Measurements from ENCODE around the gene APLP2. TPM values are rescaled to one million over a fixed set of nuclear protein-coding genes. Genes with fewer than 3 reads are reported as not detected.

Gene APLP2
- total and polyA plus RNA-seq, 2 of the 13 experiments (the other 11 are each of a cell fraction or from before 2014, with no cell fraction given) = 315 to 594 TPM

DNA sequence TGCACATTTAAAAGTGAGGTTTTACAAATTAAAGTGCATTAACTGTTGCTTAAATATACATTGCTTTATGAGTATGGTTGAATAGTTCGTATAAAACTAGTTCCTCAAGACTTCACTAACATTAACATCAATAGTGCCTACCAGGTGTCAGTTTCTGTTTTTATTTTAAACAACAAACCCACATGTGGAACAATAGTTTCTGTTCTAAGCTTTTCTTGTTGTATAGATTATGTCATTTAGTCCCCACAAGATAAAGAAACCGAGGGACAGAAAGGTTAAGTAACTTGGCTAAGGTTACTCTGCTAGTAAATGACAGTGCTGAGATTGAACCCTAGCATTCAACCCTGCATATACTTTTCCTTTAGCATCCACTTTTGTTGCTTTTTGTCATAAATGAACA lies 48.5 kb downstream of the APLP2 start (continued):
- TF ChIP-seq ZNF816 (CRISPR knock-in tag; IDR thresholded peaks at IDR 0.05; ENCODE audit: borderline replicate concordance) (no peak), MIER2 (CRISPR knock-in tag; IDR thresholded peaks at IDR 0.05) (no peak), GMEB1 (CRISPR knock-in tag; IDR thresholded peaks at IDR 0.05; ENCODE audit: borderline replicate concordance) (no peak)
- TF ChIP-seq, protein P1, sequence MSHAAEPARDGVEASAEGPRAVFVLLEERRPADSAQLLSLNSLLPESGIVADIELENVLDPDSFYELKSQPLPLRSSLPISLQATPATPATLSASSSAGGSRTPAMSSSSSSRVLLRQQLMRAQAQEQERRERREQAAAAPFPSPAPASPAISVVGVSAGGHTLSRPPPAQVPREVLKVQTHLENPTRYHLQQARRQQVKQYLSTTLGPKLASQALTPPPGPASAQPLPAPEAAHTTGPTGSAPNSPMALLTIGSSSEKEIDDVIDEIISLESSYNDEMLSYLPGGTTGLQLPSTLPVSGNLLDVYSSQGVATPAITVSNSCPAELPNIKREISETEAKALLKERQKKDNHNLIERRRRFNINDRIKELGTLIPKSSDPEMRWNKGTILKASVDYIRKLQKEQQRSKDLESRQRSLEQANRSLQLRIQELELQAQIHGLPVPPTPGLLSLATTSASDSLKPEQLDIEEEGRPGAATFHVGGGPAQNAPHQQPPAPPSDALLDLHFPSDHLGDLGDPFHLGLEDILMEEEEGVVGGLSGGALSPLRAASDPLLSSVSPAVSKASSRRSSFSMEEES (CRISPR knock-in tag; IDR thresholded peaks at IDR 0.05) = no peak

- H3K4me1 ChIP-seq (ENCODE audit: insufficient read depth, low read length) = peaks cover 63% of the 10 kb centered on the region
- no TSS peak for BruUV-seq (replicated peaks)
- peak overlapping the region; percentile 10 for H3K27ac ChIP-seq (ENCODE audit: extremely low read length, insufficient read depth, low read length)
- peaks cover 53% of the 10 kb centered on the region for H3K79me2 ChIP-seq (ENCODE audit: insufficient read depth, low read length)
- DNase-seq (ENCODE audit: low spot score) = peak; percentile 56
- intact Hi-C loops (cut with micrococcal nuclease; ENCODE audit: unreplicated experiment) = no loop called here
- in situ Hi-C loops (cut with HindIII; ENCODE audit: extremely low pct_ligation_motif_present, low pct_unique_long_range_greater_than_20kb) = no loop called here
- peak; percentile 74 for FAIRE-seq
- ChIA-PET CTCF (ENCODE audit: low intra/inter-chr PET ratio, low total read pairs) (no interaction called here), POLR2A (interaction anchor here (0.7 to 1.0 kb wide), 2 partner anchors 48 to 116 kb away, joined by 3 to 4 read pairs; partner anchors contain the start of gene PRDM10)
- no peak overlapping the region for H3K4me3 ChIP-seq (replicated peaks in 1 of 3; ENCODE audit: insufficient read depth in 1 of 3, low read depth in 2 of 3, low read length in 3 of 3)
- ATAC-seq = peak; percentile 76
- peaks cover 11% of the 10 kb centered on the region for H4K20me1 ChIP-seq (ENCODE audit: insufficient read depth, low read length)
- H3K27me3 ChIP-seq (ENCODE audit: control insufficient read depth in 1 of 2, insufficient read depth in 2 of 2, low read length in 2 of 2) = no peaks in the 10 kb centered on the region
- no peak overlapping the region for H2AFZ ChIP-seq (ENCODE audit: low read length)
- no peak overlapping the region for H3K4me2 ChIP-seq (ENCODE audit: low read depth, low read length)
- H3K9ac ChIP-seq (ENCODE audit: insufficient read depth, low read depth, low read length) = no peak overlapping the region
- no peaks in the 10 kb centered on the region for H3K9me3 ChIP-seq (ENCODE audit: low read length)
- H3K36me3 ChIP-seq (replicated peaks in 1 of 2; ENCODE audit: control insufficient read depth in 1 of 2, insufficient read depth in 2 of 2, low read length in 2 of 2) = peaks cover 18 to 75% of the 10 kb centered on the region in 2 experiments
- WGBS (ENCODE audit: low lambda C conversion rate) = 90% methylated on average over 9 of the region's 9 CpGs
- peak; percentile 64 for TF ChIP-seq SALL1 (CRISPR knock-in tag; IDR thresholded peaks at IDR 0.05)
- TF ChIP-seq, protein P2, sequence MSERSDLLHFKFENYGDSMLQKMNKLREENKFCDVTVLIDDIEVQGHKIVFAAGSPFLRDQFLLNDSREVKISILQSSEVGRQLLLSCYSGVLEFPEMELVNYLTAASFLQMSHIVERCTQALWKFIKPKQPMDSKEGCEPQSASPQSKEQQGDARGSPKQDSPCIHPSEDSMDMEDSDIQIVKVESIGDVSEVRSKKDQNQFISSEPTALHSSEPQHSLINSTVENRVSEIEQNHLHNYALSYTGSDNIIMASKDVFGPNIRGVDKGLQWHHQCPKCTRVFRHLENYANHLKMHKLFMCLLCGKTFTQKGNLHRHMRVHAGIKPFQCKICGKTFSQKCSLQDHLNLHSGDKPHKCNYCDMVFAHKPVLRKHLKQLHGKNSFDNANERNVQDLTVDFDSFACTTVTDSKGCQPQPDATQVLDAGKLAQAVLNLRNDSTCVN (CRISPR knock-in tag; IDR thresholded peaks at IDR 0.05; ENCODE audit: borderline replicate concordance) = peak; percentile 71; the same call in 1 of the 2 replicates
- TF ChIP-seq BRCA1 (CRISPR knock-in tag; IDR thresholded peaks at IDR 0.05) = no peak
- peak; percentile 49; the same call in 1 of the 2 replicates for TF ChIP-seq SAP130 (CRISPR knock-in tag; IDR thresholded peaks at IDR 0.05; ENCODE audit: low read depth)
- peak; percentile 54 for TF ChIP-seq HNF4A (CRISPR knock-in tag; IDR thresholded peaks at IDR 0.05)
- TF ChIP-seq CEBPG (CRISPR knock-in tag; IDR thresholded peaks at IDR 0.05) = peak; percentile 93
- no peak for TF ChIP-seq ZFP82 (CRISPR knock-in tag; IDR thresholded peaks at IDR 0.05; ENCODE audit: borderline replicate concordance)
- TF ChIP-seq CEBPB (IDR thresholded peaks at IDR 0.05; ENCODE audit: borderline replicate concordance, low read depth, low read length) = peak; percentile 94
- no peak for TF ChIP-seq ZNF562 (CRISPR knock-in tag; IDR thresholded peaks at IDR 0.05; ENCODE audit: borderline replicate concordance)
- TF ChIP-seq ZNF644 (CRISPR knock-in tag; IDR thresholded peaks at IDR 0.05; ENCODE audit: low read depth) = 0 out of 2 replicates have a peak, but pooled peaks have one; percentile 35
- no peak for TF ChIP-seq TBL1XR1 (IDR thresholded peaks at IDR 0.05; ENCODE audit: borderline replicate concordance, low read length, partially characterized antibody)
- 0 out of 2 replicates have a peak, but pooled peaks have one; percentile 44 for TF ChIP-seq HOXA3 (CRISPR knock-in tag; IDR thresholded peaks at IDR 0.05)
- 0 out of 2 replicates have a peak, but pooled peaks have one; percentile 18 for TF ChIP-seq ZMYM3 (CRISPR knock-in tag; IDR thresholded peaks at IDR 0.05)
- TF ChIP-seq ARNT2 (CRISPR knock-in tag; IDR thresholded peaks at IDR 0.05; ENCODE audit: low read depth) = no peak
- TF ChIP-seq ESRRA (CRISPR knock-in tag; IDR thresholded peaks at IDR 0.05; ENCODE audit: low read depth) = 0 out of 2 replicates have a peak, but pooled peaks have one; percentile 54
- no peak for TF ChIP-seq ZNF761 (CRISPR knock-in tag; conservative IDR thresholded peaks at IDR 0.05)
Measured at GRCh38 chr11:130118636-130119387, 49.1 kb downstream of the APLP2 start.

Measured in HepG2 (cell line).